Measurements from ENCODE around the gene IPO9.

Gene IPO9

GRCh38 chr1:201886103-201886885, 57.3 kb downstream of the IPO9 start:
- DNase-seq (ENCODE audit: extremely low read depth in 1 of 2, low read depth in 1 of 2): no peak

- no peak for DNase-seq (ENCODE audit: extremely low read depth in 1 of 2, low read depth in 1 of 2)
Observed at GRCh38 chr1:201887116-201887866, 58.3 kb downstream of the IPO9 start.

- no peak for DNase-seq (ENCODE audit: extremely low read depth in 1 of 2, low read depth in 1 of 2)
Observed at GRCh38 chr1:201888282-201889089, 59.5 kb downstream of the IPO9 start, which contains the start of gene SHISA4. TSS of gene SHISA4 (plus strand) at chr1:201888898. CDS start at chr1:201888995, 97 bp downstream.

GRCh38 chr1:201889090-201889968, 60.4 kb downstream of the IPO9 start:
- no peak for DNase-seq (ENCODE audit: extremely low read depth in 1 of 2, low read depth in 1 of 2)

- no peak for DNase-seq (ENCODE audit: extremely low read depth in 1 of 2, low read depth in 1 of 2)
Observed at GRCh38 chr1:201890223-201890622, 61.3 kb downstream of the IPO9 start.

GRCh38 chr1:201890806-201891450, 62.0 kb downstream of the IPO9 start:
- no peak for DNase-seq (ENCODE audit: extremely low read depth in 1 of 2, low read depth in 1 of 2)

GRCh38 chr1:201891451-201892045, 62.6 kb downstream of the IPO9 start:
- DNase-seq (ENCODE audit: extremely low read depth in 1 of 2, low read depth in 1 of 2): no peak

- no peak for DNase-seq (ENCODE audit: extremely low read depth in 1 of 2, low read depth in 1 of 2)
Observed at GRCh38 chr1:201892211-201892610, 63.3 kb downstream of the IPO9 start.

- DNase-seq (ENCODE audit: extremely low read depth in 1 of 2, low read depth in 1 of 2): no peak
Observed at GRCh38 chr1:201893431-201893830, 64.5 kb downstream of the IPO9 start.

GRCh38 chr1:201894343-201895119, 65.6 kb downstream of the IPO9 start:
- DNase-seq (ENCODE audit: extremely low read depth in 1 of 2, low read depth in 1 of 2): no peak

- no peak for DNase-seq (ENCODE audit: extremely low read depth in 1 of 2, low read depth in 1 of 2)
Observed at GRCh38 chr1:201895120-201895665, 66.2 kb downstream of the IPO9 start.

- peak; percentile 47 to 60 for DNase-seq (ENCODE audit: extremely low read depth in 1 of 2, low read depth in 1 of 2)
Observed at GRCh38 chr1:201895913-201896807, 67.2 kb downstream of the IPO9 start.

GRCh38 chr1:201896951-201897391, 68.0 kb downstream of the IPO9 start:
- DNase-seq (ENCODE audit: extremely low read depth in 1 of 2, low read depth in 1 of 2): no peak

- no peak for DNase-seq (ENCODE audit: extremely low read depth in 1 of 2, low read depth in 1 of 2)
Observed at GRCh38 chr1:201898240-201898894, 69.4 kb downstream of the IPO9 start.

- DNase-seq (ENCODE audit: extremely low read depth in 1 of 2, low read depth in 1 of 2): no peak
Observed at GRCh38 chr1:201898992-201899391, 70.0 kb downstream of the IPO9 start.

GRCh38 chr1:201899683-201900429, 70.9 kb downstream of the IPO9 start:
- no peak for DNase-seq (ENCODE audit: extremely low read depth in 1 of 2, low read depth in 1 of 2)
